OCI-LY1 (cell line): ENCODE measurements around the gene PNPLA4.

Experiments used
- H2AFZ ChIP-seq: fragments of 200-600 bp; sonication (generic), shearing (Covaris generic); 2 replicates; pipeline ENCODE4 v1.6.0; 2014; ENCODE audit warnings: antibody characterized with exemption, mild to moderate bottlenecking, low read length
- H3F3A ChIP-seq: fragments of 200-600 bp; sonication (generic), shearing (Covaris generic); 2 replicates; pipeline ENCODE4 v1.6.0; 2014; ENCODE audit warnings: mild to moderate bottlenecking, antibody characterized with exemption, low read length, moderate library complexity; ENCODE audit not compliant: insufficient read depth
- H3K27ac ChIP-seq: fragments of 200-600 bp; sonication (generic); 2 replicates; pipeline ENCODE4 v1.5.1; 2014; ENCODE audit warnings: low read length, mixed run types, mild to moderate bottlenecking, low read depth; ENCODE audit not compliant: poor library complexity, severe bottlenecking
- H3K27me3 ChIP-seq: fragments of 200-600 bp; sonication (generic); 2 replicates; pipeline ENCODE4 v1.6.0; 2014; ENCODE audit warnings: antibody characterized with exemption, mild to moderate bottlenecking, low read length, moderate library complexity; ENCODE audit not compliant: insufficient read depth
- H3K36me3 ChIP-seq: fragments of 200-600 bp; sonication (generic); 2 replicates; pipeline ENCODE4 v1.6.1; 2014; ENCODE audit warnings: mild to moderate bottlenecking, antibody characterized with exemption, low read length, moderate library complexity, mixed read lengths; ENCODE audit not compliant: insufficient read depth
- H3K4me1 ChIP-seq: fragments of 200-600 bp; sonication (generic); 2 replicates; pipeline ENCODE4 v1.5.1; 2014; ENCODE audit warnings: mild to moderate bottlenecking, low read length, moderate library complexity; ENCODE audit not compliant: insufficient read depth, severe bottlenecking
- H3K4me2 ChIP-seq: fragments of 200-600 bp; sonication (generic), shearing (Covaris generic); 2 replicates; pipeline ENCODE4 v1.6.1; 2014; ENCODE audit warnings: low read length
- H3K4me3 ChIP-seq: fragments of 200-600 bp; sonication (generic); 2 replicates; pipeline ENCODE4 v1.5.1; 2014; ENCODE audit warnings: low read length, low read depth, mild to moderate bottlenecking, mixed read lengths; ENCODE audit not compliant: poor library complexity, severe bottlenecking
- H3K79me2 ChIP-seq: fragments of 200-600 bp; shearing (Covaris generic); 2 replicates; pipeline ENCODE4 v1.6.1; 2016; ENCODE audit warnings: mixed run types, low read length, mixed read lengths; ENCODE audit not compliant: insufficient read depth
- H3K9ac ChIP-seq: fragments of 200-600 bp; sonication (generic), shearing (Covaris generic); 2 replicates; pipeline ENCODE4 v1.6.1; 2014; ENCODE audit warnings: mild to moderate bottlenecking, low read length, mixed read lengths
- H3K9me2 ChIP-seq: fragments of 200-600 bp; sonication (generic), shearing (Covaris generic); 2 replicates; pipeline ENCODE4 v1.6.1; 2014; ENCODE audit warnings: low read depth, mild to moderate bottlenecking, low read length, mixed read lengths
- H3K9me3 ChIP-seq: fragments of 200-600 bp; shearing (Covaris generic); 2 replicates; pipeline ENCODE4 v1.6.1; 2014; ENCODE audit warnings: low read length, mixed read lengths
- H4K20me1 ChIP-seq: fragments of 200-600 bp; sonication (generic), shearing (Covaris generic); 2 replicates; pipeline ENCODE4 v1.6.0; 2016; ENCODE audit warnings: mild to moderate bottlenecking, low read length; ENCODE audit not compliant: insufficient read depth
- EZH2 ChIP-seq: fragments of 200-600 bp; sonication (generic), shearing (Covaris generic); IDR thresholded peaks from 2 replicates; pipeline ENCODE4 v1.8.0; 2017; ENCODE audit warnings: borderline replicate concordance, mixed run types, mild to moderate bottlenecking, antibody characterized with exemption, low read length, moderate library complexity, mixed read lengths
- TF ChIP-seq, protein P1 (sequence below): fragments of 200-600 bp; sonication (generic), shearing (Covaris generic); IDR thresholded peaks from 2 replicates; pipeline ENCODE4 v1.5.1; 2017; ENCODE audit warnings: mild to moderate bottlenecking, antibody characterized with exemption, low read length, moderate library complexity, mixed read lengths

PNPLA4 gene

GRCh38 chrX:7889680-7890079 lies 37.5 kb downstream of the PNPLA4 start:
- Histone ChIP-seq H3K4me2 (no peak overlapping the region), H3K27ac (no peak overlapping the region), H3K9me3 (no peaks in the 10 kb centered on the region), H3K27me3 (no peaks in the 10 kb centered on the region), H3K4me3 (no peak overlapping the region), H3K9ac (no peak overlapping the region), H3F3A (no peaks in the 10 kb centered on the region), H2AFZ (no peak overlapping the region), H3K4me1 (no peaks in the 10 kb centered on the region), H4K20me1 (no peaks in the 10 kb centered on the region), H3K9me2 (no peaks in the 10 kb centered on the region), H3K36me3 (no peaks in the 10 kb centered on the region), H3K79me2 (no peaks in the 10 kb centered on the region)
- TF ChIP-seq, protein P1, sequence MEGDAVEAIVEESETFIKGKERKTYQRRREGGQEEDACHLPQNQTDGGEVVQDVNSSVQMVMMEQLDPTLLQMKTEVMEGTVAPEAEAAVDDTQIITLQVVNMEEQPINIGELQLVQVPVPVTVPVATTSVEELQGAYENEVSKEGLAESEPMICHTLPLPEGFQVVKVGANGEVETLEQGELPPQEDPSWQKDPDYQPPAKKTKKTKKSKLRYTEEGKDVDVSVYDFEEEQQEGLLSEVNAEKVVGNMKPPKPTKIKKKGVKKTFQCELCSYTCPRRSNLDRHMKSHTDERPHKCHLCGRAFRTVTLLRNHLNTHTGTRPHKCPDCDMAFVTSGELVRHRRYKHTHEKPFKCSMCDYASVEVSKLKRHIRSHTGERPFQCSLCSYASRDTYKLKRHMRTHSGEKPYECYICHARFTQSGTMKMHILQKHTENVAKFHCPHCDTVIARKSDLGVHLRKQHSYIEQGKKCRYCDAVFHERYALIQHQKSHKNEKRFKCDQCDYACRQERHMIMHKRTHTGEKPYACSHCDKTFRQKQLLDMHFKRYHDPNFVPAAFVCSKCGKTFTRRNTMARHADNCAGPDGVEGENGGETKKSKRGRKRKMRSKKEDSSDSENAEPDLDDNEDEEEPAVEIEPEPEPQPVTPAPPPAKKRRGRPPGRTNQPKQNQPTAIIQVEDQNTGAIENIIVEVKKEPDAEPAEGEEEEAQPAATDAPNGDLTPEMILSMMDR = no peak
- TF ChIP-seq EZH2 = no peak

- Histone ChIP-seq H2AFZ (no peak overlapping the region), H3F3A (no peaks in the 10 kb centered on the region), H3K27me3 (no peaks in the 10 kb centered on the region), H3K36me3 (no peaks in the 10 kb centered on the region), H3K4me2 (no peak overlapping the region), H4K20me1 (no peaks in the 10 kb centered on the region), H3K9ac (no peak overlapping the region), H3K4me1 (no peaks in the 10 kb centered on the region), H3K9me3 (no peaks in the 10 kb centered on the region), H3K9me2 (no peaks in the 10 kb centered on the region), H3K4me3 (no peak overlapping the region), H3K79me2 (no peaks in the 10 kb centered on the region), H3K27ac (no peak overlapping the region)
- TF ChIP-seq EZH2 = no peak
- TF ChIP-seq, protein P1 = no peak
Observed at GRCh38 chrX:7889135-7889534, 38.1 kb downstream of the PNPLA4 start.

DNA sequence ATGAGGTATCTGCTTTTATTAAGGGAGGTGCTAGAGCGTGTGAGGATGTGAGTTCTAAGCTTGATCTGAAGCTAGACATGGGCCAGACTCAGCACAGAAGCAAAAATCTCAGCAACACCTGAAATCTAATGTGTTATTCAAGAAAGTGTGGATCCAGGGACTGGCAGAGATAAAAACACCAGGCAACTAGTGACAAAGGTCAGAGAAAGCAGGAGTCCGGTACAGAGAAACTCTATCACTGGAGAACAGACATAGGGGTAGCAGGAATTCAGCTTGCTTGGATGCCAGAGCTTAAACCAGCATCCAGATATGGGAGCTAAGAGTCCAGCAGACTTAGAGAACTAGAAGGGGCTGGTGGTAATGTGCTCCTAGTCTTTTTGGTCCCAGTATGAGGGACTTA lies 50.3 kb downstream of the PNPLA4 start:
- TF ChIP-seq, protein P1 = no peak
- no peak for TF ChIP-seq EZH2
- no peaks in the 10 kb centered on the region for H3K4me1 ChIP-seq
- H4K20me1 ChIP-seq = no peaks in the 10 kb centered on the region
- no peaks in the 10 kb centered on the region for H3K9me2 ChIP-seq
- H2AFZ ChIP-seq = no peak overlapping the region
- no peak overlapping the region for H3K4me2 ChIP-seq
- no peak overlapping the region for H3K27ac ChIP-seq
- H3K9ac ChIP-seq = no peak overlapping the region
- no peaks in the 10 kb centered on the region for H3K79me2 ChIP-seq
- no peaks in the 10 kb centered on the region for H3K36me3 ChIP-seq
- H3K9me3 ChIP-seq = no peaks in the 10 kb centered on the region
- H3F3A ChIP-seq = no peaks in the 10 kb centered on the region
- H3K4me3 ChIP-seq = no peak overlapping the region
- no peaks in the 10 kb centered on the region for H3K27me3 ChIP-seq
